Keratinocyte (primary cell): Measurements from ENCODE around the gene IL1RAPL2. TPM values are rescaled to one million over a fixed set of nuclear protein-coding genes. Genes with fewer than 3 reads are reported as not detected.

ENCODE experiments used
- DNase-seq: peaks from one replicate; pipeline ENCODE4 v3.0.0-alpha.2; 2011; ENCODE audit warnings: low read depth, missing footprints, low spot score
- FAIRE-seq: peaks from 2 replicates; lab custom pipeline; 2011; peaks lifted over from hg19 to GRCh38; lab: Jason Lieb, UNC
- H2AFZ ChIP-seq: 2 replicates; pipeline ENCODE4 v1.6.0; 2012; ENCODE audit warnings: low read length, control low read depth, inconsistent platforms; ENCODE audit not compliant: control insufficient read depth
- H3K27ac ChIP-seq: 2 replicates; pipeline ENCODE4 v1.5.1; 2011; ENCODE audit warnings: low read length; ENCODE audit not compliant: control insufficient read depth, insufficient read depth
- H3K27me3 ChIP-seq: 3 replicates; pipeline ENCODE4 v1.6.0; 2011; ENCODE audit warnings: low read length; ENCODE audit not compliant: control insufficient read depth, insufficient read depth; ENCODE audit errors: extremely low read depth
- H3K36me3 ChIP-seq, 2 experiments: 2 replicates in 1 of 2; 3 replicates in 1 of 2; pipeline ENCODE4 v1.5.1; 2011; ENCODE audit warnings: low read length in 2 of 2, mild to moderate bottlenecking in 1 of 2; ENCODE audit not compliant: control insufficient read depth in 2 of 2, insufficient read depth in 2 of 2; ENCODE audit errors: extremely low read depth in 1 of 2
- H3K4me1 ChIP-seq: 3 replicates; pipeline ENCODE4 v1.5.1; 2011; ENCODE audit warnings: low read length; ENCODE audit not compliant: control insufficient read depth, insufficient read depth; ENCODE audit errors: extremely low read depth
- H3K4me2 ChIP-seq: 3 replicates; pipeline ENCODE4 v1.6.0; 2011; ENCODE audit warnings: low read depth, low read length; ENCODE audit not compliant: control insufficient read depth, insufficient read depth; ENCODE audit errors: extremely low read depth
- H3K4me3 ChIP-seq, 3 experiments: fragments of 200-600 bp in 1 of 3; sonication (generic) in 1 of 3; 2 replicates in 2 of 3; 3 replicates in 1 of 3; pipeline ENCODE4 v1.5.1; 2011 to 2016; ENCODE audit warnings: low read length in 3 of 3, mild to moderate bottlenecking in 3 of 3, control low read depth in 2 of 3, inconsistent platforms in 1 of 3, low read depth in 1 of 3, mixed read lengths in 1 of 3, mixed run types in 1 of 3, moderate library complexity in 1 of 3; ENCODE audit not compliant: control insufficient read depth in 2 of 3, insufficient read depth in 2 of 3; ENCODE audit errors: extremely low read depth in 1 of 3
- H3K79me2 ChIP-seq: 2 replicates; pipeline ENCODE4 v1.6.0; 2012; ENCODE audit warnings: low read length; ENCODE audit not compliant: control insufficient read depth, insufficient read depth
- H3K9ac ChIP-seq: 3 replicates; pipeline ENCODE4 v1.6.0; 2011; ENCODE audit warnings: low read length; ENCODE audit not compliant: control insufficient read depth, insufficient read depth; ENCODE audit errors: extremely low read depth
- H3K9me1 ChIP-seq: 3 replicates; pipeline ENCODE4 v1.6.0; 2011; ENCODE audit warnings: low read length; ENCODE audit not compliant: control insufficient read depth, insufficient read depth; ENCODE audit errors: extremely low read depth
- H3K9me3 ChIP-seq: 2 replicates; pipeline ENCODE4 v1.5.1; 2012; ENCODE audit warnings: low read depth, low read length; ENCODE audit not compliant: control insufficient read depth
- H4K20me1 ChIP-seq: 3 replicates; pipeline ENCODE4 v1.6.0; 2011; ENCODE audit warnings: low read length; ENCODE audit not compliant: control insufficient read depth, insufficient read depth; ENCODE audit errors: extremely low read depth
- CTCF ChIP-seq, 3 experiments: IDR thresholded peaks in 1 of 3; conservative IDR thresholded peaks in 1 of 3; optimal IDR thresholded peaks in 1 of 3; 2 replicates in 2 of 3; 3 replicates in 1 of 3; pipeline versions ENCODE3 to v1.5.1; 2011; ENCODE audit warnings: low read length in 3 of 3, mild to moderate bottlenecking in 3 of 3, moderate library complexity in 2 of 3, control low read depth in 1 of 3, inconsistent platforms in 1 of 3; ENCODE audit not compliant: insufficient read depth in 2 of 3; ENCODE audit errors: extremely low read depth in 1 of 3
- EZH2 ChIP-seq: IDR thresholded peaks from one replicate; pipeline ENCODE4 v1.6.1; 2012; ENCODE audit warnings: inconsistent platforms, mild to moderate bottlenecking, low read length, moderate library complexity
- dilution Hi-C: fragments of 300-500 bp; cut with MboI; formaldehyde crosslinking; loops from one replicate; pipeline ENCODE4 v1.7.0; 2020; ENCODE audit warnings: low sequenced_read_pairs; ENCODE audit not compliant: extremely low pct_ligation_motif_present
- polyA plus RNA-seq, 5 experiments: library from polyadenylated mRNA; depleted of rRNA in 3 of 5; stranded (reverse) in 3 of 5; stranded (forward) in 1 of 5; unstranded in 1 of 5; fragments of >200 nt; gene quantifications; 1 replicate in 1 of 5; 2 replicates in 3 of 5; 3 replicates in 1 of 5; pipeline versions ENCODE4 v1.2.1 to v1.2.3, GENCODE V29; 2011 to 2012; ENCODE audit warnings: missing spikeins in 2 of 5, low read depth in 1 of 5, low replicate concordance in 1 of 5

IL1RAPL2 gene
- polyA plus RNA-seq, 1 donor (not counting 4 experiments of a cell fraction or from before 2014, with no cell fraction given), result 0.24 TPM

GRCh38 chrX:105190252-105190853, 624.4 kb downstream of the IL1RAPL2 start:
- Histone ChIP-seq H3K27me3 (no peaks in the 10 kb centered on the region), H3K9ac (no peak overlapping the region), H3K9me3 (no peaks in the 10 kb centered on the region), H3K27ac (no peak overlapping the region), H3K9me1 (no peaks in the 10 kb centered on the region), H2AFZ (no peak overlapping the region), H3K4me1 (no peaks in the 10 kb centered on the region), H3K4me2 (no peak overlapping the region), H3K4me3 (no peak overlapping the region), H3K36me3 (no peaks in the 10 kb centered on the region), H3K79me2 (no peaks in the 10 kb centered on the region), H4K20me1 (no peaks in the 10 kb centered on the region)
- DNase-seq (no peak), FAIRE-seq (no peak)
- dilution Hi-C loops, result no loop called here
- no peak for TF ChIP-seq EZH2
- peak in 2 of 3 experiments; percentile 72 to 76 for TF ChIP-seq CTCF (optimal IDR thresholded peaks at IDR 0.05 in 1 of 3, IDR thresholded peaks at IDR 0.05 in 1 of 3, conservative IDR thresholded peaks at IDR 0.05 in 1 of 3; ENCODE audit: extremely low read depth in 1 of 3, insufficient read depth in 2 of 3, low read length in 3 of 3)

- Histone ChIP-seq H3K4me2 (no peak overlapping the region), H3K27me3 (no peaks in the 10 kb centered on the region), H3K79me2 (no peaks in the 10 kb centered on the region), H4K20me1 (no peaks in the 10 kb centered on the region), H3K36me3 (no peaks in the 10 kb centered on the region), H3K9me1 (no peaks in the 10 kb centered on the region), H3K4me1 (no peaks in the 10 kb centered on the region), H3K9me3 (no peaks in the 10 kb centered on the region), H3K27ac (no peak overlapping the region), H2AFZ (no peak overlapping the region), H3K9ac (no peak overlapping the region), H3K4me3 (no peak overlapping the region)
- dilution Hi-C loops, result no loop called here
- DNase-seq, result no peak
- no peak for FAIRE-seq
- TF ChIP-seq EZH2 (no peak), CTCF (optimal IDR thresholded peaks at IDR 0.05 in 1 of 3, IDR thresholded peaks at IDR 0.05 in 1 of 3, conservative IDR thresholded peaks at IDR 0.05 in 1 of 3; ENCODE audit: extremely low read depth in 1 of 3, insufficient read depth in 2 of 3, low read length in 3 of 3) (peak; percentile 60 to 81 (median 80))
Observed at GRCh38 chrX:105191878-105192277, 625.9 kb downstream of the IL1RAPL2 start.
